Activated CD8-positive, alpha-beta memory T cell treated with anti-CD3 and anti-CD28 coated beads for 24 hours (primary cell): Measurements from ENCODE around the gene NME4.

Source experiments
- DNase-seq: peaks from one replicate; pipeline ENCODE4 v3.0.0-alpha.2; 2020

The NME4 gene

DNA sequence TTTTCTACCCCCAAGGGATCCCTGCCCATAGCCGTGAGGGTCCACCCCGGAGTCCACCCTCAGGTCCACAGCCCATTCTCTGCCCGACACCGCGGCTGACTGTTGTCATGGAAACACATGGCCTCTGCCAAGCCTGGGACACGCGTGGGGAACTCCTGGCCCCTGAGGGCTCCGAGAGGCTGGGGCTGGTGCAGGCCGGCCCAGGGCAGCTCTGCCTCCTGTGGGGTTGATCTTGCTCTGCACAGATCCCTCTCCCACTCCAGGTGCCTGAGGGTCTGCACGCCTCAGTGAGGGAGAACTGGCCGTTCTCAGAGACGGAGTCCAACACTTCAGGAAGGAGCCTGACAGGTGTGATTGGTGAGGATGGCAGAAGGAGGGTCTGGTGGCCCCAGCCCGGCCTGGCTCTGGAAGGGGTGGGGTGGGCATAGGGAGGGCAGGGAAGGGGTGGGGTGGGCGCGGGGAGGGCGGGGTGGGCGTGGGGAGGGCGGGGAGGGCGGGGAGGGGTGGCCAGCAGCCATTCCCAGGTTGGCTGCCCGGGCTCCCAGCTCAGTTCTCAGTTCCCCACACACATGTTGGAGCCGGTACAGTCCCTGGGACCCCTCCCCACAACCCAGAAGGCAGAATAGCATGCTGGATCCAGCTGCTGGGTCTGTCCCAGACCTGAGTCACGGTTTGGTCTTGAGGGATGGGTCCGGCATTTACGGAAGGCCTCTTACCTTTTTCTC, 33.1 kb upstream of the NME4 start:
- no peak for DNase-seq

DNA sequence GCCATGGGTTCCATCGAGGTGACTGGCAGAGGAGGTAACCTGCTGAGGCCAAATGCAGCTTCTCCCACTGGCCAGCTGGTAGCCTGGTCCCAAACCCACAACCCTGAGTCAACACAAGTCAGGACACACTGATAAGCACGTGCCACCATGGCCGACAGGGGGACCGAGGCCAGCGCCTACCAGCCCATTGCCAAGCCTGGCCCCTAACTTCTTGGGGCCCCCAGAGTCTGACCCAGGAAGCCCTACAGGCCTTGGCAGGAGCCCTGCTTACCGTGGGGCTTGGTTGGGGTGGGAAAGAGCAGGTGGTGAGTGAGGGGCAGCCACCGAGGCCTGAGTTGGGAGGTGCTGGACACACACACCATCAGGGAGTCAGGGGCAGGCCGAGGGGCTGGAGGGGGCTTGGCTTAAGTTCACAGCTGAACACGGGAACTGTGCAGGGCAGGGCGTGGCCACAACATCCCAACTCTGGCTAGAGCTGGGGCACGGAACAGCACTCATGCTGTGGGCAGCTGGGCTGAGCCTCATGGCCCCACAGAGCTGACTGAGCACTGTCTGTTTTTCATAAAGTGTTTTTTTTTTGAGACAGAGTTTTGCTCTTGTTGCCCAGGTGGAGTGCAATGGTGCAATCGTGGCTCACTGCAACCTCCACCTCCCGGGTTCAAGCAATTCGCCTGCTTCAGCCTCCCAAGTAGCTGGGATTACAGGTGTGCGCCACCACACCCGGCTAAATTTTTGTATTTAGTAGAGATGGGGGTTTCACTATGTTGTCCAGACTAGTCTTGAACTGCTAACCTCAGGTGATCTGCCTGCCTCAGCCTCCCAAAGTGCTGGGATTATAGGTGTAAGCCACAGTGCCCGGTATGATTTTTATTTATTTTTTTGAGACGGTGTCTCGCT, 32.2 kb upstream of the NME4 start:
- no peak for DNase-seq

DNA sequence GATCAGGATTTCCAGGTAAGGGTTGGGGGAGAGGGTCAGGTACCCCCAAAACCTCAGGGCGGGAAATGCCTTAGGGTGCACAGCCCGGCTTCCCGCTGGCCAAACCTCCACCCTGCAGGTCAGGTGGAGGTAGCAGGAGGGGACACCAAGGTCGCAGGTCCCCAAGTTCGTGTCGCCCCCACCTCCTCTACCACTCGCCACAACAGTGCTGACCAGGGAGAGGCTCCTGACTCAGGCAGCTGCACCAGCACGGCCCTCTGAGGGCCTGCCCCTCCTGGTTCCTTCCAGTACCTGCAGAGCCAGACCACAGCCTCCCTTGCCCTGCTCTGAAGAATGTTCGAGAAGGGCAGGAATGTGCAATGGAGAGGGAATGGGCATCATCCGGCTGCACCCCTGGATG, 30.5 kb upstream of the NME4 start:
- DNase-seq: no peak

DNA sequence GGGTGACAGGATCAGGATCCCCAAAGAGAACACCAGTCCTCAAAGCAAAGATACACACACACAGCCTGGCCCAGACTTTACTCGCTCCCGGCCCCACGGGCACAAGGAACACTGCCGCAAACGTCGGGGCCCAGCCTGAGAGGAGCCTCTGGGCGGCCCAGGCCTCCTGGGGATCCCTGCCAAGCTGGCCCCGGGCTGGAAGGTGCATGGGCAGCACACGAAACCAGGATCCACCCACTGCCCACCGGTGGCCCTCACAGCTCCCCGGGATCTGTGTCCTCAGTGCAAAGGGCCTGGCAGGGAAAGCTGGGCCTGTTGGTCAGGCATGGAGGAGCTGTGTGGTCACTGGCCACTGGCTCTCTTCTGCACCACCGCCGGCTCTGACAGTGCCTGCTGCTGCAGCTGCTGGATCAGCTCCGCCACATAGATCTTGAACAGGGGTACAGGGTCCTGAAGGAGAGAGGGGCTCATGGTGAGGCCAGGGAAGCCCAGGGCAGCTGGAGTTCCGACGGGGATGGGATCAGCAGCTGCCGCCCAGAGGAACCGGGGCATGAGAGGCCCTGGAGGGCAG, 29.6 kb upstream of the NME4 start:
- DNase-seq: no peak

DNA sequence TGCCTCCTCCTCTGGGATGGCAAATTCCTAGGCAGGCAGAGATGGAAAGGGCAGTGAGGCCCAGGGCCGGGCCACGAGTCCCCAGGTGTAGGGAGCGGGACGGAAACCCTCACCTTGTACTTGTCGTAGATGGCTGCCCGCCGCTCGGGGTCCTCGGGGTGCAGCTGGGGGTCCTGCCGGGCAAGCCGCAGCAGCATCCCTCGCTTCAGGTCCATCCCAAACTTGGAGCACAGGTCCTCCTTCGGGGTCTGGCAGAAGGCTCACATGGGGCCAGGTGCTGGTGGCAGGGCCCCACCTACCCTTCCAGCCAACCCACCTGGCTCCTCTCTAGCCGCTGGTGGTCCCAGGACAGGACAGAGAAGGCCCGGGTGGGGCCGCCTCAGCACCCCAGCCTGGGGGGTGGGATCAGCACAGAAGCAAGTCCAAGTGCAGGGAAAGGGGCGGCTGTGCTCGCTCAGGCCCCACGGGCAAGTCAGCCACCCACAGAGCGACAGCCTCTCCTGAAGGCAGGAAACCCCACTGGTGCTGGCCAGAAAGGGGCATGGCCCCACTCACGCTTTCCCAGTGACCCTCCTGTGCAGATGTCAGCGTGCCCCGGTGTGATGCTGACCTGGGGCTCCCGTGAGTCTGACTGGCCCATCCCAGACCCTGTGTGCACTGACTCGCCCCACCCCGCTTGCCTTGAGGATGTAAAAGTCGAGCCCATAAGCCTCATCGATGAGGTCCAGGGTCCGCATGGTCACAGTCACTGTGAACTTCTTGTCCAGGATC, 28.4 kb upstream of the NME4 start:
- DNase-seq: no peak

DNA sequence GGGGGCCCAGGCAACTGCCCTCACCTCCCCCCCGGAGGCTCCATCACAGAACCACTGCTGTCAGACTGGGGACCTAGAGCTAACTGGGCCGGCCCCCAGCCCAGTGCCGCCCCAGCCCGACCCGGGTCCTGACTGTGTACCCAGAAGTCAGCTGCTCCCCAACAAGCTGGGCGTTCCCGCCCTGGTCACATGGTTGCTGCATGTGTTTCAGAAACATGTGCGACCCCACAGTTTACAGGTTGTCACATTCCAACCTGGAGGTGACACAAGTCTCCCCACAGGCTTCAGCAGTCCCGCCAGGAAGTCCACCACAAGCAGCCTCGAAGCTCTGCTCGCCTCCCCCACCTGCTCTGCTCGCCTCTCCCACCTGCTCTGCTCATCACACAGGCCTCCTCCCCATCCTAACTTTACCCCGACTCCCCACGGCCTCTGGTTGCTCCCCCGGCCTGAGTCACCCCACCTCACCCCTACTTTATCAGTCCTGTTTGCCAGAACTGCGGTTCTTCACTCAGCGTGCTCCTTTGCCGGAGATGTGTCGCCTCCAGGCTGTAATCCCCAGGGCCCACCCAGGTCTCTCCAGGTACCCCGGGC, 27.6 kb upstream of the NME4 start:
- no peak for DNase-seq

DNA sequence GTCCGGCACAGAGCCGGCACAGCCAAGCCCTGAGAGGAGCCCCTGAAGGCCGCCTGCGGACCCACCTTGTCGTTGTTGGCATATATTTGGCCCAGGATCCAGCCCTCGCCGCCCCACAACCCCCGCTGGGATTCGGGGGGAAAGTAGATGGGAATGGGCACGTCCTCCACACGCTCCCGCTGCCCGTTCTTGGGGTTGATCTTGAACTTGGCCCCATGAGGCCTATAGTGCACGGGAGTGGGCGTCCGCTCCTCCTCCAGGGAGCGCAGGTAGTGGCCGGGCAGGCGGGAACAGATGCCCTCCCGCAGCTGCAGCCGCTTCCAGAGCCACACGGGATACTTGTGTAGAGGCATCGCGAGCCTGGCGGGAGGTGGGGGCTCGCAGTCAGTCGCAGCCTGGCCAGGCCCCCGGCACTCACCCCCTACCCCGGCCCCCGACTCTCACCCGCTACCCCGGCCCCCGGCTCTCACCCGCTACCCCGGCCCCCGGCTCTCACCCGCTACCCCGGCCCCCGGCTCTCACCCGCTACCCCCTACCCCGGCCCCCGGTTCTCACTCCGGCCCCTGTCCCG, 27.0 kb upstream of the NME4 start:
- DNase-seq: no peak

DNA sequence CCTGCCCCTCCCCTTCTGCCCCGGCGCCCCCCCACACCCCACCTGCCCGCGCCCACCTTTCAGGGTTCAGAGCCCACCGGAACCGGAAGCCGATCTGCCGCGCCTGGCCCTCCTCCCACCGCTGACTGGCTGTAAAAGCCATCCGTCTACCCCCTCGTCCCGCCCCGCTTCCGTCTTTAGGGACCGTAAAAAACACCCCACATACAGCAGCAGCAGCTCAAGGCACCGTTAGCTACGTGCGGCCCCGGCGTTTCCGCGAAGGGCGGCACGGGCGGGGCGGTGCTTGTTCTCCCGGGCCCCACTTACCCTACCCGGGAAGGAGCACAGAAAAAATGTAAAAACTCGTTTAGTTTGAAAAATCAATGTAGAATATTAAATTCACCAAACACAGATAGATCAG, 26.6 kb upstream of the NME4 start, which contains the start of gene MRPL28:
TSS of gene MRPL28 (minus strand) at position 96 of the 400 bp plus-strand sequence. CDS start 320 bp downstream, outside the sequence.
- peak; percentile 96 for DNase-seq

DNA sequence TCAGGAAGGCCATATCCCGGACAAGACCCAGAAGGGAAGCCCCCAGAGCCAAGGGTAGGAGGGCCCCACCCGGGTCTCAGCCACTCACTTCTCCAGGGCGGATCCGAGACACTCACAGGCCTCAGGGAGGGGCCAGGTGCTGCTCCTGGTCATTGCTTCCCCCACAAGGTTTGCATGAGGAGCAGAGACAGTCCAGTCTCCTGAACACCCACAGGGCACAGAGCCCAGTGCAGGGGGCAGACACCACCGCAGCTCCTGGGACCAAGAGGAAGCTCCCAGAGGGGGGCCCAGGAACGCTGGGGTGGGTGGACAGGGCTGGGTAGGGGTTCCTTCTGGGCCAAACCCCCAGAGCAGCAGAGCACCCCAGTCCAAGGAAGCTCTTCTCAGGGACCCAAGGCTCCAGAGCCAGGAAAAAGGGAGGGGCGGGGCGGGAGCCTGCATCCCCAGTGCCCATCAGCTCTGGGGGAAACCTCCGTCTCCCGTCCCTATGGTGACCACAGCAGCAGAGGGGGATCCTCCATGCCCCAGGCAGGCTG, 26.0 kb upstream of the NME4 start:
- no peak for DNase-seq

DNA sequence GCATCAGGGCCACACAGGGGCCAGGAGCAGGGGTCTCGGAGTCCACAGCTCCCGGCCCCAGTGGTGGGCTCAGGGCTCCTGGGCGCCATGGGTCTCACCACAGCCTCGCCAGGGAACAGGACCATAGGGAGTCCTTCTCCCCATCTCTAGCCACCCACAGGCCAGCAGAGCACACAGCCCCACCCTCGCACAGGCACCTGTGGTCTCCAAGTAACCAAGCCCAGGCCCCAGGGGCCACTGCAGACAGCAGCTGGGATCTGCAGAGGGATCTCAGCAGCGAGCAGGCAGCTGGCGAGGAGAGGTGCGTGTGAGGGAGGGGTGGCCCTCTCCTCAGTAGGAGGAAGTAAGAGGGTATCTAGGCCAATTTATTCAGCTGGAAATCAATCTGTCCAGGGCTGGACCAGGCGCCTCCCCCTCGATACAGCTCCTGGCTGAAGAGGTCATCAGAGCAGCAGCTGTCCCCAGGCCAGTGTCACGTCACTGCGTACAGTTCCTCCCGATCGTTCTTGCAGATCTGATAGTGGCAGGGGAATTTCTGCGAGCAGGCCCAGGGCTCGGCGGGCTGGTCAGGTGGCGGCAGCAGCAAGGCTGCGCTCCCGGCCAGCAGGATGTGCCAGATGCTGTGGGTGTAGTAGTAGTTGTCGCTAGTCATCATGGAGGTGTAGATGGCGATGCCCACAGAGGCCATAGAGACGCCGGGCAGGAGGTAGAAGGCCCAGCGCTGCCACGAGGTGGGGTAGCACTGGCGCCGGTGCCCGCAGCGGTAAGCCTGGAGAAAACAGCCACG, 25.3 kb upstream of the NME4 start:
- DNase-seq: no peak

DNA sequence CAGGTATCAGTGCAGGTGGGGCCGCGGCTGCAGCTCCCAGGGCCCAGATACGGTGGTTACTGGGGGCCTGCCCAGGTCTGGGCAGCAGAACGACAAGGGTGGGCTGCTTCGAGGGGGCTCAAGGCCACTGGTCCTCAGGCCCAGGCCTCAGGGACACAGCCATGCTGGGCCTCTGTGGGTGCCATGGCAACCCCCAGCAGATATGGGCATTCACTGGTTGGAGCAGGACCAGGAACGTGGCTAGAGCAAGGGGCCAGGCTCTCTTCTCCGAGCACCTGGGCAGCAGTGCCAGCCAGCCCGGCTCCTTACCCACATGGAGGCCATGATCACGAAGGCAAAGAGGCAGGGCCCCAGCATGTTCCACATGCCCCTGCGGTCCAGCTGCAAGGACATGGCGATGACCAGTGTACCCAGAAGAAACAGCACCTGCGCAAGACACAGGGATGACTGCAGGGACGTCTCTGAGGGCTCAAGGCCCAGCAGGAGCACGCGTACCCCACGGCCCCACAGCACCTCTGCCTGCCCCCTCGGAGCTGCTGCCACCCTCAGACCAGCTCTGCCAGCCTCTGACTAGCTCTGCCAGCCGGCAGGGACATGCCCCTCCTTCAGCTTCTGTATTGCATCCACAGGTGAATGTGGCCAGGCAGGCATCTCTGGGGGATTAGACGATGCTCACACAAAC, 24.6 kb upstream of the NME4 start:
- DNase-seq: no peak

DNA sequence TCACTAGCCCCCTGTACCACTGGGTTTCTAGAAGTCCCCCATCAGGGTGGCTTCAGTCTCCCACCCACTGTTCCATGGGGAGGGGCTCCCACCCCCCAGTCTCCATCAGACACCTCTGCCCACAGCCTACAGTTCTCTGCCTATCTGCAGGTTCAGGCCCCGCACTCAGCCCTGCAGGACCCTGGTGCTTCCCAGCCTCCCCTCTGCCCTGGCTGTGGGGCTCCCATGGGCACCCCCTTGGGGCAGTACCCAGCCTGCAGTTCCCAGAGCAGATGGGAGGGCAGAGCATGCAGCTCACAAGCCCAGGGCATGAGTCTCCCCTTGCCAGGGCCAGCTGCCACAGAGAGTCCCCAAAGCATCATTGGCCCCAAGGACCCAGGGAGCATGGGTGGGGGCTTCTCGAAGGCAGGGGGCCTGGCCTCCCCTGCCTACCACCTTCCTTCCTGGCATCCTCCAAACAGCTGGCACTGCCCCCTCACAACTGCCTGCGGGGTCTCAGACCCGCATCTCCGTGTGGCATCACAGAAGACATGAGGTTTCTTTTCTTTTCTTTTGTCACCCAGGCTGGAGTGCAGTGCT, 23.9 kb upstream of the NME4 start:
- DNase-seq: no peak

DNA sequence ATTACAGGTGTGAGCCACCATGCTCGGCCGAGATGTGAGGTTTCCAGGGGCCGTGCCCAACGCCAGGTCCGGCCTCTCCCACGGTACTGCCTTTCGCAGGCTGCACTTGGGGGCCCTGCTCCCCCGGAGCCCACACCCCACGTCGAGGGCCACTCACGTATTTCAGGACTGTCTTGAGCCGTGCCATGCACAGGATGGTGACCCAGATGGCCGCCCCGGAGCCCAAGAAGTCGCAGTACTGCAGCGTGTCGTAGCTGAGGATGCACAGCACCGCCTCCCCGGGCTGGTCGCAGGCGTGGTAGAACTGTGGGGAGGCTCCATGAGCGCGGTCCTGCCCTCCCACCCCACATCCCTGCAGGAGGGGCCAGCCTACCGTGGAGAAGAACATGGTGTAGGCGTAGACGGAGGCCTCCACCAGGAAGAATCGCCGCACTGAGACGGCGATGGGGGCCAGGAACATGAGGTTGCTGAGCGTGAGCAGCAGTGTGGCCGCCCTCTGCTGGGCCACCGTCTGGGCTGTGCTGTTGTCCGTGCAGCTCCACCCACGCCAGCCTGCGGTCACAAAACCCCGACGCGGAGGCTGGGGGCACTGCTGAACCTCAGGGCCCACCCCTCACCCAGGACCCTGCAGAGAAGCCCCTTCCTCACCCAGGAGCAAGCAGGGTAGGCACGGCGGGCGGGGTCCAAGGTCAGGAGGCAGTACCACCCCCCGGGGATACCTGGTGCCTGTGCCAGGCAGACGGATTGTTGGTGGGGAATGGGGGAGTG, 23.0 kb upstream of the NME4 start:
- no peak for DNase-seq

DNA sequence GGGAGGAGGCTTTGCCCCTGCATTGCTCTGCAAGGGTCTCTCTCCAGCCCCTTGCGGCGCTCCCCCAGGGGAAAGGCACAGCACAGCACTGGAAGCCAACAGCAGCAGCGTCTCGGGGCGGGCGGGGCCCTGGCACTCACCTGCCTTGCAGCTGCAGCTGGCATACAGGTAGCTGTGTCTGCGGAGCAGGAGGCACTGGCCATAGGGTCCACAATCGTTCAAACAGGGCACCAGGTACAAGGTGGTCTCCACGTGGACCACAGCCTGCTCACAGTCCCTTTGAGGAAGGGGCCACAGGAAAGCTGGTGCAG, 22.4 kb upstream of the NME4 start:
- DNase-seq: no peak

DNA sequence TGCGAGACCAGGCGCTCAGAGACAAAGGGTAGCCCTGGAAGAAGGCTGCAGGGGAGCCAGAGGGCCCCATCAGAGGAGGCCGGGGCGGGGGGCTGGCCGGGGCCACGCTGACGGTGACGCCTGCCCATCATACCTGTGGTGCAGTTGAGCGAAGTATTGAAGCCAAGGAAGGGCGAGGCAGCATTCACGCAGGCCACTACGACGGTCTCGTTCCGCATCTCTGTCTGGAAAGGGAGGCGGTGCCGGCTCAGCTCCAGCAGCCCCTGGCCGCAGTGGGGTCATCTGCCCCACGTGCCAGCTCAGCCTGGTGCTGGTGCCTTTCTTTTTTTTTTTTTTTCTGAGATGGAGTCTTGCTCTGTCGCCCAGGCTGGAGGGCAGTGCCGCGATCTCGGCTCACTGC, 21.8 kb upstream of the NME4 start:
- DNase-seq: no peak

DNA sequence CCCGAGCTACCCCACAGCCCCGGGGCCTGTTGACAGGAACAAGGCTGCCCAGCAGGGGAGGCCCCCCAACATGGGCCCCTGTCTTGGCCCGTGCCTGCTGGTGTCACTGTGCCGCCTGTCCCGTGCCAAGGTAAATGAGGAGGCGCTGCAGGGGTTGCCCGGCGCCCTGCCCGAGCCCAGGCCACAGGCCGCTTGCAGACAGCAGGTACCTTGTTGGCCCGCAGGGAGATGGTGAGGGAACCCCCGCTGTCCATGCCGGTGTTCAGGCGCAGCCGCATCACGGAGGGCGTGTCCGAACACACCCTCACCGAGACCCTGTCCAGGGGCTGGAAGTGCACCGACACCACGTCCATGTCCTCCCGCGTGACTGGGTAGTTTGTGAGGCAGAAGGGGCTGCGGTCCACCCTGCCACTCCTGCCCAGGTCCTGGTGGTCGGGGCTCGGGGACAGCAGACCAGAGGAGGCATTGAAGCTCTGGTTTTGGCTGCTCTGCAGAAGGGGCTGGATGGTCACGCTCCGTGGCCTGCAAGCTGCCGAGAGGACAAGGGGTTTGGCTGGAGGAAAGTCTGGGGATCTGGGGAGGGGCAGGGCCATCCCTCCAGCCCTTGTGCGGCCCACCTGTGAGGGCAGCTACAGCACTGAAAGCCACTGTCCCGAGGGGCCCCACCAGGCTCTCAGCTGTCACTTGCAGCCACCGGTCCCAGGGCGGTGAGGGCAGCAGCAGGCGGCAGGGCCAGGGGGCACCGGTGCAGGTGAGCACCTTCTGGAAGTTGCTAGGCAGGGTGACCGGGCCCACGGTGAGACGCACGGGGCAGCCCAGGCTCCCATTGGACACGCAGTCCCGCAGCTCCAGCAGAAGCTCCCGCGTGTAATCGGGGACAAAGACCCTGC, 20.8 kb upstream of the NME4 start:
- DNase-seq: no peak

DNA sequence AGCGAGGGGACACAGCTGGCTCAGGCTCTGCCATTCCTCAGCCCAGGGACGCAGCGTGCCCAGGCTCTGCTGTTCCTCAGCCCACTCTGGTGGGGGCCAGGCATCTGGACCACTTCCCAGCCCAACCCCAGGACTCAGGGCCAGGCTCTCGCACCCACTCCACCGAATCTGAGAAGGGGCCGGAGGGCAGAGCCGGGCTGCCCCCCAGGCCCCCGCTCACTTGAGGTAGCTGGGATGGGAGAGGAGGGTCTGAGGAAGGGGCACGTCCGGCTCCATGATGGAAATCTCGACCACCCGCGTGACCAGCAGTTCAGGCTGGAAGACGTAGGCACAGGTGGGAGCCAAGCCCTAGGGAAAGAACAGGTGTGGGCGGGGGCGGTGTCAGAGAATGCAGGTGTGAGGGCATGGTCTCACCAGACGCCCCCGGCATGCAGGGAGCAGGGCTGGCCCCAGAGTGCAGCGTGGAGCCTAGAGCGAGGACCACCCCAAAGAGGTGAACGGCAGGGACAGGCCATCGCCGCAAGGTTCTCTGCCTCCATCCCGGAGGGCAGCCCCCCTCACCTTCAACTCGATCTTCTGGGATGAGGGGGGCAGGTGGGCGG, 20.1 kb upstream of the NME4 start:
- DNase-seq: no peak

DNA sequence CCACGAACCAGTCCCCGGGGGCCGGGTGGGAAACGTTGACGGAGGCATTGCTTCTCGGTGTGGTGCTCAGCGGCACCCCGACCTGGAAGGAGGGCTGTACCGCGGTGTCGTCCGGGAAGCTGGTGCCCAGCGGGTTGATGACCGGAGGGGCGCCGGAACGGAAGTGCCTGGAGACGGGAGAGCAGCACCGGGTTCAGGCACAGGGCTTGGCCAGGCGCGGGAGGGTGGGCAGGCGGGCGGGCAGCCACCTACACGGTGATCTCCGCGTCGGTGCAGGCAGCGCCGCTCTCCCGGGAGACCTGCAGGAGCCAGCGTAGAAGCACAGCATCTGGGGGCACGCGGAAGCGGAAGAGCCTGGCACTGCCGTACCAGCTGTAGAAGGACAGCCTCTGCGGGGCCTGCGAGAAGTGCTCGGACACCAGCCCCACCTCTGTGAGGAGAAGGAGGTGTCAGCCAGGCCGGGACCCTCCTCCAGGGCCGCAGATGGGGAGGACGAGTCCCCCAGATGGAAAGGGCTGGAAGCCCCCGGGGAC, 19.5 kb upstream of the NME4 start:
- no peak for DNase-seq
